Fibroblast of skin of right quadriceps (primary cell): Measurements from ENCODE around the gene MRPL12.
A peak's percentile ranks its signal among the peaks of the same experiment; 100 is the strongest.

ENCODE experiments used
- DNase-seq: peaks from one replicate; pipeline ENCODE4 v3.0.0-alpha.2; 2013

Gene MRPL12

GRCh38 chr17:81683208-81683583 lies 20.0 kb upstream of the MRPL12 start:
- no peak for DNase-seq

DNA sequence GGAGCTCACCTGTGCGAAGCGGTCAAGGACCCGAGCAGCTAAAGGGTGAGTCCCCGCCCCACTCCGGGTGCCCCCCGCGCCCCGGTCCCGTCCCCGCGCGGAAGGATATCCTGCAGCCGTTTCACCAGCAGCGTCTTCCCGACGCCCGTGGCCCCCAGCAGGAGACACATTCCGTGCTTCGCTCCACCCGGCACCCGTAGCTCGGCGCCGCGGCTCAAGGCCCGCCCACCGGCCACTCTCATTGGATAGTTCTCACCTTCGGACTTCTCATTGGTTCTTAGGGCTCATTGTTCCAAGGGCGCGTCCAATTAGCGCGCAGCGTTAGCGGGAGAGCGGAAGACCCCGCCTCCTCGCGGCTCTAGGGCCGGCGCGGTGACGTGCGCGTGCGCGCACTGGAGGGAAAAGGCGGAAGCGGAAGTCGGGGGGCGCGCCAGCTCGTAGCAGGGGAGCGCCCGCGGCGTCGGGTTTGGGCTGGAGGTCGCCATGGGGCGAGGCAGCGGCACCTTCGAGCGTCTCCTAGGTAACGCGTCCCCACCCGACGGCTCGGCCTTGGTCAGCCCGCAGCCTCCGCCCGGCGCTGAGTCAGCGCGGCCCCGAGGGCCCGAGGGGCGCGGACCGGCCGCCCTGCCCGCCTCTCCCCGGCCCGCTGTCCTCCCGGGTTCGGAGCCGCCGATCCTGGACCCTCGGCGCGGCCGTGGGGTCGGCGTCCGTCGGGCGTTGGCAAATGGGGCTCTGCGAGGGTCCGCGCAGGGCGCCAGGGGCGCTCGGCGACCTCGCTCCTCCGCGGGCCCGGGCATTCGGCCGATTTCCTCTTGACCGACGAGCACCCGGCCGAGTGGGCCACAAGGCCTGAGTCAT lies 19.4 kb upstream of the MRPL12 start, which contains the start of the genes ARL16 and HGS:
TSS of gene ARL16 (minus strand) at position 214 of the 858 bp plus-strand sequence. CDS start at position 170, 44 bp downstream.
TSS of gene HGS (plus strand) at position 428 of the 858 bp plus-strand sequence. CDS start at position 484, 56 bp downstream.
- peak; percentile 100 for DNase-seq

- DNase-seq, result peak; percentile 70
These were observed 18.7 kb upstream of the MRPL12 start for GRCh38 chr17:81684442-81684911.

DNA sequence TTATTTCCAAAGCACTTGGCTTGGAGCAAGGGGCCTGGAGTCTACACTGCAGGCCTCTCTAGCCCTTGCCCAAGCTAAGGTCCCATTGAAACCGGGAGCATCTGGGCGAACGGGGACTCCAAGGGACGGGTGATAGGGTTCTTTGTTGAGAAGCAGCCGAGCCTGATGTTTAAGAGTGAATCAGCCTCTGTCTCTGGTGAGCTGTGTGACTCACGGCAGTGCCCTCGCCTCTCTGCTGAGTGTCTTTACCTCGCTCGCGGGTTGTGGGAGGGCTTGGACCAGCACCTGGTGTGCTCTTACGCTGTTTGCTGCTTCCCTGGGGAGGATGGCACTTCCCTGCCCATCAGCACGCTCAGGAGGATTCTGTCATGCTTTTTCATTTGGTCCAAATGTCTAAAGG lies 18.1 kb upstream of the MRPL12 start:
- DNase-seq, result peak; percentile 67

DNA sequence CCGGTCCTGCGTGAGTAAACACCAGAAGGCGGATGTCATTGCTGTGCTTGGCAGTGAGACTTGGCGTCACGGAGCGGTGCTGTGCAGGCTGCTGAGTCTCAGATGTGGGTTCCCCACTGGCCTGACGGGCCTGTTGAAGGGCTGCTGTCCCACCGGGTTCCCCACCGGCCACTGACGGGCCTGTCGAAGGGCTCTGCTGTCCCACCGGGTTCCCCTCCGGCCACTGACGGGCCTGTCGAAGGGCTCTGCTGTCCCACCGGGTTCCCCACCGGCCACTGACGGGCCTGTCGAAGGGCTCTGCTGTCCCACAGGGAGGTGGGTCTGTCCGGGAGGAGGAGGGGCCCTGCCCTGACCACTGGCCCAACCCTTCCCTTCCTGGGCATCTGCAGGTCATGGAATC lies 16.6 kb upstream of the MRPL12 start:
- DNase-seq, result no peak

DNA sequence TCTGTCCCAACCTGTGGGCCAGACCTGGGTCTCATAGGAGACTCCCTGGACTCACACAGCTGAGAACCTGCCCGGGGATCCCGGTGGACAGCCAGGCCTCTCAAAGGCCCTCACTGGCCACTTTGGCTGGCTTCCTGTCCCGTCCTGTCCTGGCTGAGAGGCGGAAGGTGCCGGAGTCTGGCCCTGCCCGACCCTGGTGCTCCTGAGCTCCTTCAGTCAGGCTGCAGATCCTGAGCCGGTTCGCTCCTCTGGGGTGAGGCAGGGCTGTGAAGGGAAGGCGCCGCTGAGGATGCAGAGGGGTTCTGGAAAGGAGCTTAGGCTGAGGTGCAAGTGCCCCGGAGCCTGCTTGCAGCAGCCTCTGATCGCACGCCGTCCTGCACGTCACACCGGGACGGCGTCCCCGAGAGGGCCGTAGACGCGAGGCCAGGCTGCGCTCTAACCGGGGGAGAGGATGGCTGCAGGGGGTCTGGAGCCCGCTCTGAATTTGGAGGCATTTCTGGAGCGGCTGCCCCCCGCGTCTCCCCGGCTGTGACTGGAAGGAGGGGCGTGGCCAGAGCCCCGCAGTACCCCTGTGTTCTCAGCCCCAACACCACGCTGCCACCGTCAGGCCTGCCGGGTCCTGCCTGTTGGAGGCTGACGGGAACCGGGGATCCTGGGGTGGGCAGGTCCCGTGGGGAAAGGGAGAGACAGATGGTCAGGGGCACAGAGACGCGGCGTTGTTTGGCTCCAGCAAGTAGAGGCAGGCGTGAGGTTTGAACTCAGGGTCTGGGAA lies 15.2 kb upstream of the MRPL12 start:
- DNase-seq, result no peak

GRCh38 chr17:81688616-81689015 lies 14.6 kb upstream of the MRPL12 start:
- DNase-seq, result no peak

GRCh38 chr17:81690066-81690465 lies 13.1 kb upstream of the MRPL12 start:
- no peak for DNase-seq

DNA sequence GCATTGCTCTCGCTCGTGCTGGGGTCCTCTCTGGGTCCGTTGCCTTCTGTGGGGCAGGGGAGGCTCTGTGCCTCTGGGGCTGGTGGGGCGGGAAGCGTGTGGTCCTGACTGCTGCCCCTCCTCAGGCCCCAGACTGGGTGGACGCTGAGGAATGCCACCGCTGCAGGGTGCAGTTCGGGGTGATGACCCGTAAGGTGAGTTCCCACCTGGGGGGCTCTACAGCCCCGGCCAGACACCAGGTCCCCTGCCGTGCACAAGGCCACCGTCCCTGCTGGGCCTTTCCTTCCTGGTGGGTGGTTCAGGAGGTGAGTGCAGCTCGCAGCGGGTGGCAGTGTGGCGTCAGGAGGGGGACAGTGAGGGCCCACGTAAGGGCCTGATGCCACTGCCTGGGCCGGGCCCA lies 12.6 kb upstream of the MRPL12 start:
- DNase-seq, result no peak

DNA sequence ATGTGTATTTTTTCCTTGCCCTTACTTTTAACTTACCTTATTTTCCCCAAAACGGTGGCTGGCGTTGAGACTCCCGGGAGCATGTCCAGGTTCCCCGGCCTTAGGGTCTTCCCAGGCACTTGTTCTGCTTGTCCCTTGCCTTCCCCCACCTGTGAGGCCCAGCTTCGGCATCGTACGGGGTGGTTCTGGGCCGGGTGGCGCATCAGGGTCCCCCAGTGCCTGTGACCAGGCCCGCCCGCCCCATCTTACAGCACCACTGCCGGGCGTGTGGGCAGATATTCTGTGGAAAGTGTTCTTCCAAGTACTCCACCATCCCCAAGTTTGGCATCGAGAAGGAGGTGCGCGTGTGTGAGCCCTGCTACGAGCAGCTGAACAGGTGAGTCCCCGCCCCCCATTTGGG lies 12.0 kb upstream of the MRPL12 start:
- no peak for DNase-seq

DNA sequence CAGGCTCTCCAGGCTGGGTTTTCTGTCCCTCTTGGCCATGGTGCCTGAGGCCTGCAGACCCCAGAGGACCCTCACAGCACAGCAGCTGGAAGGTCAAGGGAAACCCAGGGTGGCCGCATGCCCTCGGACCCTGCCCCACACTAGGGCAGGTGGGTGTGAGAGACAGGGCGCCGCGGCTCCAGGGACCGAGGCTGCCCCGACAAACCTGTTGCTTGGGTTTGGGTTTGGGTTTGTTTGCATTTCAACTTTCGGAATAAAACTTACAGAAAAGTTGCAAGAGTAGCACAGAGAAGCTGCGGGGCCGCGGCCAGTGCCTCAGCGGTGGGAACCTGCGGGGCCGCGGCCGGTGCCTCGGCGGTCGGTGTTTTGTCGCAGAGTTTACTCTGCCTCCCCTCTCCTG lies 11.6 kb upstream of the MRPL12 start:
- no peak for DNase-seq

- DNase-seq, result no peak
These were observed 9.5 kb upstream of the MRPL12 start for GRCh38 chr17:81693509-81694210.

DNA sequence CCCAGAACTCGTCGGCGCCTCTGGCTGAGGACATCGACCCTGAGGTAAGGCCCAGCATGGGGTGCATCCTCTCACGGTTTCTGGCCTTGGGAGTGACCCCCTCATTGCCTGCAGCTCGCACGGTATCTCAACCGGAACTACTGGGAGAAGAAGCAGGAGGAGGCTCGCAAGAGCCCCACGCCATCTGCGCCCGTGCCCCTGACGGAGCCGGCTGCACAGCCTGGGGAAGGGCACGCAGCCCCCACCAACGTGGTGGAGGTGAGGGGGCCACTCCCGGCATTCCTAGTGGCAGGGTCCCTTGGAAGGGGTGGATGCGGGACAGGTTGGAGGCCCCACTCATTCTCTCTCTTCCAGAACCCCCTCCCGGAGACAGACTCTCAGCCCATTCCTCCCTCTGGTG lies 8.4 kb upstream of the MRPL12 start:
- no peak for DNase-seq

- DNase-seq, result no peak
These were observed 8.0 kb upstream of the MRPL12 start for GRCh38 chr17:81695211-81695610.

- DNase-seq, result no peak
These were observed 7.4 kb upstream of the MRPL12 start for GRCh38 chr17:81695801-81696200.

DNA sequence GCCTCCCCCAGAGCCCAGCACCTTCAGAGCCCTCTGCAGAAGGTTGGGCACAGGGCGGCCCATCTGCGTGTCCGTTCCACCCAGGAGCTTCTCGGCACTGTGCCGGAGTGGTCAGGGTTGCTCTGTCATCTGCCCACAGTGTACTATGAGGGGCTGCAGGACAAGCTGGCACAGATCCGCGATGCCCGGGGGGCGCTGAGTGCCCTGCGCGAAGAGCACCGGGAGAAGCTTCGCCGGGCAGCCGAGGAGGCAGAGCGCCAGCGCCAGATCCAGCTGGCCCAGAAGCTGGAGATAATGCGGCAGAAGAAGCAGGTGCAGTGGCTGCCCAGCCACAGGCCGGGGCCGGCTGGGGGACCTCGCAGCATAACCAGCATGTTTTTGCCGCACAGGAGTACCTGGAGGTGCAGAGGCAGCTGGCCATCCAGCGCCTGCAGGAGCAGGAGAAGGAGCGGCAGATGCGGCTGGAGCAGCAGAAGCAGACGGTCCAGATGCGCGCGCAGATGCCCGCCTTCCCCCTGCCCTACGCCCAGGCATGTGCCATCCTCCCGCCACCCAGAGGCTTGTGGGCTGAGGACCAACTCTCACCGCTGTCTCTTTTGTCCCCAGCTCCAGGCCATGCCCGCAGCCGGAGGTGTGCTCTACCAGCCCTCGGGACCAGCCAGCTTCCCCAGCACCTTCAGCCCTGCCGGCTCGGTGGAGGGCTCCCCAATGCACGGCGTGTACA lies 6.8 kb upstream of the MRPL12 start:
- DNase-seq, result no peak

- DNase-seq, result no peak
These were observed 5.7 kb upstream of the MRPL12 start for GRCh38 chr17:81697261-81698044.

DNA sequence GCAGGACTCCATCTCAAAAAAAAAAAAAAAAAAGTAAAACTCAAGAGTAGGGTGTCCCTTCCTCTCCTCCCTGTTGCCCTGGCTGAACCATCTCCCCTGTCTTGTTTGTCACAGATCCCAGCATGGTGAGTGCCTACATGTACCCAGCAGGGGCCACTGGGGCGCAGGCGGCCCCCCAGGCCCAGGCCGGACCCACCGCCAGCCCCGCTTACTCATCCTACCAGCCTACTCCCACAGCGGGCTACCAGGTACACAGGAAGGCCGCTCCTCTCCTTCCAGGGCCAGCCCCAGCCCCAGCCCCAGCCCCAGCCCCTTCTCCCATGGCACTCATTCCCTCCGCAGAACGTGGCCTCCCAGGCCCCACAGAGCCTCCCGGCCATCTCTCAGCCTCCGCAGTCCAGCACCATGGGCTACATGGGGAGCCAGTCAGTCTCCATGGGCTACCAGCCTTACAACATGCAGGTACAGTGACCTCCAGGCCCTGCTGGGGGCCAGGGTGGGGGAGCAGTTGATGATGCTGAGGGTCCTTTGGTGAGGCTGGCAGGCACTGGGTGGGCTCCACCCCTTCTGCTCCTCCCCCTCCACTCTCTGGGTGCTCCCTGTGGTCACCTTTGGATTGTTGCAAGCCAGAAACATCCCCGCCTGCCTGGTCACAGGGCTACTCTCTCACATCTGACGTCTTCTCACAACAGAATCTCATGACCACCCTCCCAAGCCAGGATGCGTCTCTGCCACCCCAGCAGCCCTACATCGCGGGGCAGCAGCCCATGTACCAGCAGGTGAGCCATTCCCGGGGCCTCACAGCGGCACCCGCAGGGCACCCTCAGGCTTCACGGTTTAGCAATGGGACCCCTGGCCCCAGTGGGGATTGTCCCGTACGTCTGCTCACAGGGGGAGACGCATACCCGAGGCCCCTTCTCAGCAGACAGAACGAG lies 2.5 kb upstream of the MRPL12 start:
- no peak for DNase-seq

DNA sequence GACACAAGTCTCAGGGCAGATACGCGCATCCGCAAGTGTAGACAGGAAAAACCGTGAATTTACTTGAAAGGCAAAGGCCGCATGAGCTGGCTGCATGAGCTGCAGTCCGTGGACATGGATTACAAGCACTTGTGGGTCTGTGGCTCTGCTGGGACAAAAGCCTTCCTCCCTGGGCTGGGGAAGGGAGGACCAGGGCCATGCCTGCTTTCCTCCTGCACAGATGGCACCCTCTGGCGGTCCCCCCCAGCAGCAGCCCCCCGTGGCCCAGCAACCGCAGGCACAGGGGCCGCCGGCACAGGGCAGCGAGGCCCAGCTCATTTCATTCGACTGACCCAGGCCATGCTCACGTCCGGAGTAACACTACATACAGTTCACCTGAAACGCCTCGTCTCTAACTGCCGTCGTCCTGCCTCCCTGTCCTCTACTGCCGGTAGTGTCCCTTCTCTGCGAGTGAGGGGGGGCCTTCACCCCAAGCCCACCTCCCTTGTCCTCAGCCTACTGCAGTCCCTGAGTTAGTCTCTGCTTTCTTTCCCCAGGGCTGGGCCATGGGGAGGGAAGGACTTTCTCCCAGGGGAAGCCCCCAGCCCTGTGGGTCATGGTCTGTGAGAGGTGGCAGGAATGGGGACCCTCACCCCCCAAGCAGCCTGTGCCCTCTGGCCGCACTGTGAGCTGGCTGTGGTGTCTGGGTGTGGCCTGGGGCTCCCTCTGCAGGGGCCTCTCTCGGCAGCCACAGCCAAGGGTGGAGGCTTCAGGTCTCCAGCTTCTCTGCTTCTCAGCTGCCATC lies 1.7 kb upstream of the MRPL12 start:
- no peak for DNase-seq
